HG03196 (cell line): Measurements from ENCODE around the gene PCDH10.

Experiments used
- ATAC-seq: cut with Tn5 transposase; IDR thresholded peaks from one replicate; pipeline ENCODE4 v1.9.1; 2021; ENCODE audit not compliant: unreplicated experiment

Gene PCDH10

DNA sequence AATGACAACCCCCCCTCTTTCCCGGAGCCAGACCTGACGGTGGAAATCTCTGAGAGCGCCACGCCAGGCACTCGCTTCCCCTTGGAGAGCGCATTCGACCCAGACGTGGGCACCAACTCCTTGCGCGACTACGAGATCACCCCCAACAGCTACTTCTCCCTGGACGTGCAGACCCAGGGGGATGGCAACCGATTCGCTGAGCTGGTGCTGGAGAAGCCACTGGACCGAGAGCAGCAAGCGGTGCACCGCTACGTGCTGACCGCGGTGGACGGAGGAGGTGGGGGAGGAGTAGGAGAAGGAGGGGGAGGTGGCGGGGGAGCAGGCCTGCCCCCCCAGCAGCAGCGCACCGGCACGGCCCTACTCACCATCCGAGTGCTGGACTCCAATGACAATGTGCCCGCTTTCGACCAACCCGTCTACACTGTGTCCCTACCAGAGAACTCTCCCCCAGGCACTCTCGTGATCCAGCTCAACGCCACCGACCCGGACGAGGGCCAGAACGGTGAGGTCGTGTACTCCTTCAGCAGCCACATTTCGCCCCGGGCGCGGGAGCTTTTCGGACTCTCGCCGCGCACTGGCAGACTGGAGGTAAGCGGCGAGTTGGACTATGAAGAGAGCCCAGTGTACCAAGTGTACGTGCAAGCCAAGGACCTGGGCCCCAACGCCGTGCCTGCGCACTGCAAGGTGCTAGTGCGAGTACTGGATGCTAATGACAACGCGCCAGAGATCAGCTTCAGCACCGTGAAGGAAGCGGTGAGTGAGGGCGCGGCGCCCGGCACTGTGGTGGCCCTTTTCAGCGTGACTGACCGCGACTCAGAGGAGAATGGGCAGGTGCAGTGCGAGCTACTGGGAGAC, 1.6 kb downstream of the PCDH10 start:
- ATAC-seq, result no peak

DNA sequence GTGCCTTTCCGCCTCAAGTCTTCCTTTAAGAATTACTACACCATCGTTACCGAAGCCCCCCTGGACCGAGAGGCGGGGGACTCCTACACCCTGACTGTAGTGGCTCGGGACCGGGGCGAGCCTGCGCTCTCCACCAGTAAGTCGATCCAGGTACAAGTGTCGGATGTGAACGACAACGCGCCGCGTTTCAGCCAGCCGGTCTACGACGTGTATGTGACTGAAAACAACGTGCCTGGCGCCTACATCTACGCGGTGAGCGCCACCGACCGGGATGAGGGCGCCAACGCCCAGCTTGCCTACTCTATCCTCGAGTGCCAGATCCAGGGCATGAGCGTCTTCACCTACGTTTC, 2.2 kb downstream of the PCDH10 start:
- ATAC-seq, result no peak

DNA sequence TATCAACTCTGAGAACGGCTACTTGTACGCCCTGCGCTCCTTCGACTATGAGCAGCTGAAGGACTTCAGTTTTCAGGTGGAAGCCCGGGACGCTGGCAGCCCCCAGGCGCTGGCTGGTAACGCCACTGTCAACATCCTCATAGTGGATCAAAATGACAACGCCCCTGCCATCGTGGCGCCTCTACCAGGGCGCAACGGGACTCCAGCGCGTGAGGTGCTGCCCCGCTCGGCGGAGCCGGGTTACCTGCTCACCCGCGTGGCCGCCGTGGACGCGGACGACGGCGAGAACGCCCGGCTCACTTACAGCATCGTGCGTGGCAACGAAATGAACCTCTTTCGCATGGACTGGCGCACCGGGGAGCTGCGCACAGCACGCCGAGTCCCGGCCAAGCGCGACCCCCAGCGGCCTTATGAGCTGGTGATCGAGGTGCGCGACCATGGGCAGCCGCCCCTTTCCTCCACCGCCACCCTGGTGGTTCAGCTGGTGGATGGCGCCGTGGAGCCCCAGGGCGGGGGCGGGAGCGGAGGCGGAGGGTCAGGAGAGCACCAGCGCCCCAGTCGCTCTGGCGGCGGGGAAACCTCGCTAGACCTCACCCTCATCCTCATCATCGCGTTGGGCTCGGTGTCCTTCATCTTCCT, 2.7 kb downstream of the PCDH10 start:
- ATAC-seq, result no peak

DNA sequence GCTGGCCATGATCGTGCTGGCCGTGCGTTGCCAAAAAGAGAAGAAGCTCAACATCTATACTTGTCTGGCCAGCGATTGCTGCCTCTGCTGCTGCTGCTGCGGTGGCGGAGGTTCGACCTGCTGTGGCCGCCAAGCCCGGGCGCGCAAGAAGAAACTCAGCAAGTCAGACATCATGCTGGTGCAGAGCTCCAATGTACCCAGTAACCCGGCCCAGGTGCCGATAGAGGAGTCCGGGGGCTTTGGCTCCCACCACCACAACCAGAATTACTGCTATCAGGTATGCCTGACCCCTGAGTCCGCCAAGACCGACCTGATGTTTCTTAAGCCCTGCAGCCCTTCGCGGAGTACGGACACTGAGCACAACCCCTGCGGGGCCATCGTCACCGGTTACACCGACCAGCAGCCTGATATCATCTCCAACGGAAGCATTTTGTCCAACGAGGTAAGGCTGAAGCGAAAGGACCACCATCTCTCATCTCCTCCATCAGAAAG, 3.3 kb downstream of the PCDH10 start:
- ATAC-seq, result no peak

DNA sequence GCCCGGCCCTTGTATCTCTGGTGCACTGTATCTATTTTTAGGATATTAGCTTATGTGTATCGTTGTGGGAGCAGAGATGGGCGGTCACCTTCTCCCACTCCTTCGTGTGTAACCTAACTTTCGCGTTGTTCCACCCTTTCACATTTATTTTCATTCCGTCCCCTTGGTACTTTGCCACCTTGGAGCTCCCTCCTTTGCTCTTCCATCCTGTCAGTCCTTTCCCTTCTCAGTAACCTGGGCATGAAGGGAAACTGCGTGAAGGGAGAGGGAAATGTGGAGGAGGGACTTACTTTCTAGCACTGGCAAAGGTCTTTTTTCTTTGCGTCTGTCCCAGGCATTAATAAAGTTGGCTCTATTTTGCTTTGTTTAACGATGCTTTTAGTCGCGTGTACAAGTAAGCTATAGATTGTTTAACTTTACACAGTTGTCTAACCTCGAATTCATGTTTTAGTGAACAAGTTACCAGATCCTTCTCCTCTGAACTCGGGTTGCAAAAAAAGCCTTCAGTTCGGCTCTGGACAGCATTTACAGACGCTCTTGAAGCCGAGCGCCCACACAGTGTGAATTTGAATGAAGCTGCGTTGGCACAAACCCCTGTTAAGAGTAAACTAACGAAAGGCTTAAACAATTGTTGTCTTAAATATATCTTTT, 3.9 kb downstream of the PCDH10 start:
- ATAC-seq, result no peak

DNA sequence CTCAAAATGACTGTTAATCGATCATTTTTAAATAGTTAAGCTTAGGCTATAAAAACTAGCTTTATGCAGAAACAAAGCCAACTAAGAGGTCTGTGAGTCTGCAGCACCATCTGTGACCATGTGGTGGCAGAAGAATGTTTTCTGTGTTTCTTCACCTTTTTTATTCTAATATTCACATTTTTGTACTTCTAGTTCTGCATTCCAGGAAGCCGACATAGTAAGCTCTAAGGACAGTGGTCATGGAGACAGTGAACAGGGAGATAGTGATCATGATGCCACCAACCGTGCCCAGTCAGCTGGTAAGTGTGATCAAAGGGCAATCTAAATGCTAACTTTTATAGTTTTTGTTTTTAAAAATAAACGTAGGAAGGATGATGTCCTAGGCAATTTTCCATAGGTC, 5.6 kb downstream of the PCDH10 start:
- ATAC-seq, result no peak

DNA sequence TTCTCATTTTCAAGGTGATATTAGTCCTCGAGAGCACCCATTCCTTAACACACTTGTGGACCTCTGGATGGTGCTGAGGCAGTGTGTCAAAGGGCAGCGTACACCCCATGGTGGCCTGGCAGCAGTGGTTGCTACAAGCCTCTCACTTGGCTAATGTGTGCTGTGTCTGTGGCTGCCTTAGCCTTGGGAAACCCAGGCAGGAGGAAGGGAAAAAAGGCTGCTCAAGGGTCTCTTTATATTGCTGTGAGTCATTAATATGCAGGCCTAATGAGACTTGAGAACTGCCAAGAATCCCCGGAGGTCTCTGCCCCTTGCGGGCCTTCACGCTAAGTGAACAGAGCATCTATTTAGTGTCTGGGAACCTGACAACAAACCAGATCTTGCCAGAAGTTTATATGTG, 7.0 kb downstream of the PCDH10 start:
- no peak for ATAC-seq

DNA sequence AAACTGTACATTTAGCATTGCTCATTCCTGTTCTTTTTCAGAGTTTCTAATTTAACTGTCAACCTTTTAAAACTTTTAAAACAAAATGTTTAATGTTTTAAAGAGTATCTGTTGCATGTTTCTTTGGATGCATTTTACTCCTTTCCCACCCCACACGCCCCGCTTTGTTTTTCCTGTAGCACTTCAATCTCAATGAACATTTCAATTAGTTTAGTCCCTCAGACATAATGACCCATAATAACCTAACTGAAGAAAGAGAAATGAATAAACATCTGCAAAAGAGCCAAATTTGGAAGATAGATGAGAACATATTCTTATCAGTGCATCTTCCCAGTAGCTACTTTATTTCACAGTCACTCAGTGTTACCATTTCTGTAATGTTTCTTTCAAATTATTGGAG, 7.5 kb downstream of the PCDH10 start:
- ATAC-seq, result no peak

DNA sequence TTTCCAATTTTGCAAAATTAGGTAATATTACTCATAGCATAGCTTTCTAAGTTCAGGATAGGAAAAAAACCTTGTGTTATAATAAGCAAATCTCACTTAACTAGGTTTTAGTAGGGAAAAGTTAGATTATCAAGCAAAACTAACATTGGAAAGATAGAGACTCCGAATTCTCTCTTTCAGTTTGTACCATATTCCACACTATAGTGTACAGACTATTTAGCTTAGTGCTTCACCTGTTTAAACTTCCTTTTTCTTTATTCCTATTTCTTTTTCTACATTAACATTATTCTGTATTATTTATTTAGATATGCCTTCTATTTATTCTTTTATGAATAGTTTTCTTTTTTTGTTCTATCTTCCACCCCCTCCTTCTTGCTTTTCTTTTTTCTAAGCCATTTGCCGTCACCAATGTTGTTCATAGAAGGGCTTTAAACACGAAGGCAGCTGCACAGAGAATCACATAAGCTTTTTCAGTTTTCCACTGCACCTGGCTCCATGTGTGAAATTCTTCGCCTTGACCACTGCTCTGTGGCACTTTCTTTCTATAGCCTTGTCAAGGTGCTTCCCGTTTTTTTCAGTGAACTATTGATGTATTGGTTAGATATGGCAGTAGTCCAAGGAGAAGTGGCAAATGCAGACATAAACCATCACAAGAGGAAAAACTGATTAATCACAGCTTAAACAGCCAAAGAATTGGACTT, 8.5 kb downstream of the PCDH10 start:
- no peak for ATAC-seq

DNA sequence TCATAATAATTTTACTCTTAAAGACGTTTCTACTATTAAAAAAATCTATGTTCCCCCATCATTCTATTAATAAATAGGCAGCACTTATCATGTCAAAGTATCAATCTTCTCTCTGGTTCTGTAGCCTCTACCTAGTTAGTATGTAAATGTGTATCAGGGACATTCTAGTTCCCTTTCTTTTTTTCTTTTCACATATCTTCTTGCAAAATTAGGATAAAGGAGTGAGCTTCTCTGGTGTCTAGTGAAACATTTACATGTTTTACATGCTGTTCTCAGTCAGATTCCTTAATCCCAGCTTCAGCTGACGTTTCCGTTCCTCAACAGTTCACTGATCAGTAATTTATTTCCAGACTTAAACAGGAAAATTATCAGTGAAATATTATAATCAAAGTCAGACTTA, 11.8 kb downstream of the PCDH10 start:
- ATAC-seq, result no peak

DNA sequence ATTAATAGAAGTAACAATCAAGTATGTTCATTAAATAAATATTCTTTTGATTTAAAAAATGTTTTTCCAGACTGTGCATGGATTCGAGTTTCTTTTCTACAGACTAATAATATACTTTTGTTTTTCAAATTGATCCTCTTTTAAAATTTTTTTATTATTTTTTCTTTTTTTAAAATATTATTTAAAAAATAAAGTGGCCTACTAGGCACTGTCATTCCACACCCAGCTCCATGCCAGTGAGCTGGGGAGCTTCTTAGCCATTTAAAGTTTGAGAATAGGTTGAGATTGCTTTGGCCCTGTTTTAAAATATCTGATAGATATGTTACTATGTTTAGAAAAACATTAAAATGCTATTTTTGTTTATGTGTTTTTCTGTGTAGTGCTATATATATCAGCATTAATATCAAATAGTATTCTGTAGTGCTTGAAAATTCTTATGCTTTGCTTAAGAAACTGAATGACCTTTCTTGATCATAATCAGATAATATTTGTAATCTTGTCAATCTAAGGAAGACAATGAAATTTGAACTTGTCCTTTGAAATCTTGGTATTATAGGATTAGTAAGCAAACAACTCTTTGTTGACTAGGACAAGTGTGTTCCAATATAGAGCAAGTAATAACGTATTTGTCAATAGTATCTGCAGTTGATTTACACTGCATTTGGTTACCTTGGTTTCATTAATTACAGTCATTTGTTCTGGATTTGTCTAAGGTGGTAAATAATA, 12.6 kb downstream of the PCDH10 start:
- ATAC-seq, result no peak

DNA sequence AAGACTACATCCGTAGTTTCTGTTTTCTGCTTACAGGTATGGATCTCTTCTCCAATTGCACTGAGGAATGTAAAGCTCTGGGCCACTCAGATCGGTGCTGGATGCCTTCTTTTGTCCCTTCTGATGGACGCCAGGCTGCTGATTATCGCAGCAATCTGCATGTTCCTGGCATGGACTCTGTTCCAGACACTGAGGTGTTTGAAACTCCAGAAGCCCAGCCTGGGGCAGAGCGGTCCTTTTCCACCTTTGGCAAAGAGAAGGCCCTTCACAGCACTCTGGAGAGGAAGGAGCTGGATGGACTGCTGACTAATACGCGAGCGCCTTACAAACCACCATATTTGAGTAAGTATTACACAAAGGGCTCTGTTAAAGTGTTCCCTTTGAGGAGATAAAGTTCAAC, 13.8 kb downstream of the PCDH10 start:
- no peak for ATAC-seq

DNA sequence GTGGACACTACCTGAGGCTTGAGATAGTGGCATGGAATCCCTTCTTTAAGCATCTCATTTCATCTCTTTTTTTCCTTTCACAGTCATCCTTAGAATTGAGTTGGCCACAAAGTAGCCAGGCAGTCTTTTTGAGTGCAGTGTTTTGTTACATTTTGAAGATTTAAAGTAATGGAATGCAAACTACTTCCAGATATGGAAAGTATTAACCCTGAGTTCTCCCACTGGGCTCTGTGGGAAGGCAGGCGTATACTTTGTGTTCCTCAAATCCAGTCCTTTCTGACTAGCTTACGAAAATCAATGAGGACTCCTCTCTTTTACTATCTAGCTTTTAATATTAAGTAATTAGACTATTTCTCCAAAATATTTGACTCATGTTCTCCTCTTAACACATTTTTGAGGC, 29.9 kb downstream of the PCDH10 start:
- no peak for ATAC-seq

DNA sequence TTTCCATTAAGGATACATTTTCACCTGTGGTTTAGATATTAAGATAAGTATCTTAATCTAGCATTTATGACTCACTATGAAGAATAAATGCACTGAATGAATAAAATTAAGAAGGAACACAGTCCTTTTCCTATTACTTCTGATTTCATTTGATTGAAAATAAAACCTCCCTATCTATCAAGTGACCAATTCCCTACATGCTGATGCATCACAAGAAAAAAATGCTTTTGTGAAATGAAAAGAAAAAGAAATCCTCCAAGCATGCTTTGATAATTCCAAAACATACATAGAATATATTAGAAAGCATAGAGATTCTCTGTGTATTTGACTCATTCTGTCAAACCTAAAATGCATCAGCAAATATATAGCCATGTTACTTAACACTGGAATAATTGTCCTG, 37.1 kb downstream of the PCDH10 start:
- no peak for ATAC-seq

DNA sequence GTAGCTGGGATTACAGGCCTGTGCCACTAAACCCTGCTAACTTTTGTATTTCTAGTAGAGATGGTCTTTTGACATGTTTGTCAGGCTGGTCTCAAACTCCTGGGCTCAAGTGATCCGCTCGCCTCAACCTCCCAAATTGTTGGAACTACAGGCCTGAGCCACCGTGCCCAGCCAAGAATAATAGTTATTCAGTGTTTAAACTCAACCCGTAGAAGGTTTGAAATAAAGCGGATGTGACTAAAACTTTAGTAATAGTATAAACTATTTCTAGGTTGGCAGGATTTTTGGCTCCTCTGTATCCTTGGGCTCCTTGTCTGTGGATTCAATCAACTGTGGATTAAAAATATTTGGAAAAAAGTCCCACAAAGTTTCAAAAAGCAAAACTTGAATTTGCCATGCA, 37.8 kb downstream of the PCDH10 start:
- no peak for ATAC-seq

DNA sequence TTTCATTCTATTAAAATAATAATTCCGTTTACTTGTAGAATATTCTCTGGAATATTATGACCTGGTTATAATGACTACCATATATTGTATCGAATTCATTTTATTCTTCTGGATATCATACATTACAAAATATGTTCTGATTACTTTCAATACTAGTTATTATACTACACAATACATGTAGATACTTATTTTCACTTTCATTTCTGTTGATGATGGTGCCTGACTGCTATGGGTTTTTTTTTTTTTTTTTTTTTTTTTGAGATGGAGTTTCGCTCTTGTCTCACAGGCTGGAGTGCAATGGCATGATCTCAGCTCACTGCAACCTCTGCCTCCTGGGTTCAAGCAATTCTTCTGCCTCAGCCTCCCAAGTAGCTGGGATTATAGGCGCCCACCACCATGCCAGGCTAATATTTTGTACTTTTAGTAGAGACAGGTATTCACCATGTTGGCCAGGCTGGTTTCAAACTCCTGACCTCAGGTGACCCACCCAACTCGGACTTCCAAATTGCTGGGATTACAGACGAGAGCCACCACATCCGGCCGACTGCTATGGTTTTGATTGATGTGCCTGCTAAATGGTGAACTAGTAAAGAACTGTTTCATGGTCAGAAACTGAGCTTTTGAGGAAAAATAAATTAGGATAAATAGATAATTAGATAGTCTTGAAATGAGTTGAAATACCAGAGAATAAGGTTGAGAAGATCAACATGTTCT, 39.5 kb downstream of the PCDH10 start:
- no peak for ATAC-seq

DNA sequence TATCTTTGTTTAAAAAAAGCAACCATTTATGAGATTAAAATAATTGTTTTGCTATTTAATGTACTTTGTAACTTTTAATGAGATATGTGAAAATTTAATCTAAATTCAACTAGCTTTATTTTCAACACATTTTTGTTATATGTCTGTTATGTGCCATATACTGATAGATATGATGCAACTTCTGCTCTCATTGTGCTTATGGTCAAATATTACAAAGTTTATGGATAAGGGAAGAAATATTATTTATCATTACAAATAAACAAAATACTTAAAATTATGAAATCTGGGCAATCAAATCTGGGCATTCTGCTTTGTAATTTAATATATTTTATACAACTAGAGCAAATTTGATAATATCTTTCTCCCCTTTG, 40.0 kb downstream of the PCDH10 start:
- ATAC-seq, result no peak

DNA sequence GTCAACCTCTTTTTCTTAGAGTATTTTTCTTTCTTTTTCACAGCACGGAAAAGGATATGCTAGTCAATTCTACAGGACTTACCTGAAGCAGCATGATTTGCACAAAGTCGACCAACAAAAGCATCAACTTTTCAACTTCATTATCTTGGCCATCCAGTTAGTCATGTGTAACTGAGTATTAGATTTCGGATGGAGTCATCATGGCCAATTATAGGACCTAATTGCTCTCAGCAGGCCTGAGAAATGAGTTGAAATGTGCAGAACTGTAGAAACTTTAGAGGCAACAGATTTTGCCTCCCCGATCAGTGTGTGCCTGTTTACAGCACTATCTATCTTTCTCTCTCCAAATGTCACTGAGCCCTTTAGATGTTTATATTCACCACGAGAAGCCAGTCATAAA, 41.0 kb downstream of the PCDH10 start:
- ATAC-seq, result no peak

DNA sequence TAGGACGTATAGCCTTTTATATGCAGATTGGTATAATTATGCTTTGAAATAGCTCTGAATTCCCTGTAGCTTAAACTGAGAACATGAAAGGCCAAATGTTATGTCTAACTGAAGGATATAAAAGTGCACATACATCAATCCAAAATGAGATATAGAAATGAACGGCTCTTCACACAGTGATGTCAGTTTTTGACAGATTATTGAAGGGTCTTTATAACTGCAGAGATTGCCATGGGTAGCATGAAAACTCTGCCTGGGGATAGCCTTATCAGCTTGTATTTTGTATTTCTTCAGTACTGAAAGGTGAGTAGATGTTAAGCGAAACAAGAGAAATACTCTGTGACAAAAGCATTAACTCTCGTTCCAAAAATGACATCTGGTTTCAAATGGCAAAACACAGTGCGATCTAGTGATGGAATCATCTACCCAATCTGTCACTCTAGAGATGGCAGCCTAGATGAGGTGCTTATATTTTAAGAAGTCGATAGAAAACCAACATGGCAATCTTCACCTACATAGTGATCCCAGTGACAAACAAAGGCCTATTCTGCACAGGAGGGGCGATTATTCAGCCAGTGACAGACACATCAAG, 59.7 kb downstream of the PCDH10 start:
- no peak for ATAC-seq

DNA sequence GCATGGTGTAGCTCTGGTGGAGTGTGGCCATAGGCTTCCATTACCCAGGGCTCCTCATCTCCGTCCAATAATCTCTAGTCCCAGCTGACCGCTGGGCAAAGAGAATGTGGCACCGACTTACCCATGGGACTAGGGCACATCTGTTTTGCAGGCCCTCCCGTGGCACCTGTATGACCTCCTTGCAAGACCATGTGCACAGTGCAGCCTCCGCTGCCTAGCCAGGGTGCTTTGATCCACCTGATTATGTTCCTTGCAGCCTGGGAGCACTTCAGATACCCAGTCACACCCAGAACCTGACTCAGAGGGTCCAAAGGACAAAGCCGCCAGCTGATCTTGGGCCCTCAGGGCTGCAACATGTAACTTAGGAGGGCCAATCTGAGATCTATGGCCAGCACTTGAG, 84.8 kb downstream of the PCDH10 start:
- no peak for ATAC-seq
